Measurements from ENCODE around the gene MUC15.

MUC15 gene

DNA sequence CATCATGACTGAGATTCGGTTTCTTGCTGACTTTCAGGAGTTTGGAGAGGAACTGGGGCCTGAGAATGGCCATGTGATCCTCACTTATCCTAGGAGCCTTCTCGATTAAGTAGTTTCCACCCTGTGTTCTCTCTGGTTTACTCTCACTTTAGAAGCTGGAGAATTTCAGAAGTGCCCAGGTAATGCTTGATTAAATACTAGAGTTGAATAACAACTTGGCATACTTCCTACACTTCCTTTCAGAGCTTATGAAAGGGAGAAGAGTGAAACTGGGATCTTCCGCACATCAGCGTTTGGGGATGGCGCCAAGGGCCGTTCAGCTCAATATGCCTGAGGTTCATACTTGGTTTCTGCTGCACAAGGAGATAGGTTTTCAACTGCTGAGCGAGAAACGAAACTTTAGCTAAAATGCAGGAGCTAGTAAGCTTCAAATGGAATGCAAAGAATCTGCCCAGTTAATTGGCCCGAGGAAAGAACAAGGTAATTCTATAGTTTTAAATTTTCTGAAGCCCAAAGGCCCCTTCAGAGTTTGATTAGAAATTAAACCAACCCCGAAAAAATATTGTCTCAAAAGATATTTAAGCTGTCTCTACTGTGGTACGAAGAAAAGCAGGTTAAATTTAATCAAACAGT lies 823 bp upstream of the MUC15 start:
- DNase-seq, result no peak

GRCh38 chr11:26569646-26570045 lies 2.4 kb downstream of the MUC15 start:
- no peak for DNase-seq

DNA sequence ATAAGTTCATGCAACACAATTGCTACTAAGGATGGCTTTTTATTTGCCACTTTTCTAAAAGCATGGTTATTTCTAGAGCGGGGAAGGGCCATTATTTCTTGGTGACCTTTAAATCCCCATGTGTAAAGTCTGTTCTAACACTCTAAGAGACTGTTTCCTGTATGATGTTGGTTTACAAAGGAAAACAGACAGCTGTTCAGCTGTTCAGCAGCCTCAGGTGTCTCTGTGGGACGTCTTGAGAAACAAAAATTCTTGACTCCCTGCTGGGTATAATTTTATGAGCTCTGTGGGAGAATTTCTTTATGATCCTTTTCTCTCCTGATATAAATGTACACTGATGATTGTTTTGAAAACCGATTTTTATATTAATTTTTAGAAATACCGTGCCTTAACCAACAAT lies 13.9 kb downstream of the MUC15 start:
- no peak for DNase-seq

GRCh38 chr11:26557666-26558065 lies 14.4 kb downstream of the MUC15 start:
- no peak for DNase-seq

DNA sequence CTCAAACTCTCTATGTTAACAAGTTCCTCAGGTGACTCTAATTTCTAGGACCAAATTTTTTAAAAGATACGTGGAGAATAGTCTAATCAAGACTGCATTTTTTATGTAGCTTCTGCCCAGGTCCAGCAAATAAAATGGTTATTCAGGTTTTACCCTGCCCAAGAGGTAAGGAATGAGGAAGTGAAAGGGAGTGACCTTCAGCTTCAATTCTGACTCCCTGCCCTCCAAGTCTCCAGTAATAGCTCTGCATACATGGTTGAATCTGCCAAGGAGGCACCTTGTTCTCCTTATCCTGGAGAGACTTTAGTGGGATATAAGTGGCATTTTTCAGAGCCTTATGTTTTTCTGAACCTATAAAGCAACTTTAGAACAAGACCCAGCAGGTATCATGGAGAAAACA lies 15.5 kb downstream of the MUC15 start:
- no peak for DNase-seq

- DNase-seq, result no peak
These were observed 17.6 kb downstream of the MUC15 start for GRCh38 chr11:26554455-26554854.

GRCh38 chr11:26553182-26553581 lies 18.9 kb downstream of the MUC15 start:
- DNase-seq, result no peak

DNA sequence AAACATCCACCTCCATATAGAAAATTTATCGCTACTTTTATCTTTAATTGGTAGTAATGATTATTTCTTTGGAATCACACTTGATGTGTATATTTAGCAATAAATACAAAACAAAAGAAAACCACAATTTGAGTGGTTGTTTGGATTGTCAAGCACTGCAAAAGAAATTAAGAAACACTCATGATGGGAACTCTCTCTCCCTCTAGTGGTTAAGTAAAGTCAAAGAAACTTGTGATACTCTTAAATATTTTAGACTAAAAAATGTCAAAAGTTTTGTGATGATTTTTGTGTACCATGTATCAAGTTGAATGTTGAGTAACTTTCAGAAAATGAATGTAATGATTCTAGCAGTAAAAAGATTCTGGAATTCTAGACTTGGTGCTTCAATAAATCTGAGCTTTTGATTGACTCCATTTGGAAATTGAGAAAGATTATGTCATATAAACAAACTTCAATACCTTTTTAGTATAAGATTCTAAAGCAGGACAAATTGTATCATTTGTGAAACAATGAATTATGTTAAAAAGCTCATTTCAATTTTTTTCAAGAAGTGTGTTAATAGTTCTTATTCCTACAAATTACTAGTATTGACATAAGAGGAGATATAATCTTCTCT lies 20.8 kb downstream of the MUC15 start:
- DNase-seq, result no peak

- DNase-seq, result no peak
These were observed 22.0 kb downstream of the MUC15 start for GRCh38 chr11:26550022-26550421.

GRCh38 chr11:26549176-26549575 lies 22.9 kb downstream of the MUC15 start:
- no peak for DNase-seq

GRCh38 chr11:26541870-26542269 lies 30.2 kb downstream of the MUC15 start:
- no peak for DNase-seq

GRCh38 chr11:26539517-26539916 lies 32.5 kb downstream of the MUC15 start:
- no peak for DNase-seq

DNA sequence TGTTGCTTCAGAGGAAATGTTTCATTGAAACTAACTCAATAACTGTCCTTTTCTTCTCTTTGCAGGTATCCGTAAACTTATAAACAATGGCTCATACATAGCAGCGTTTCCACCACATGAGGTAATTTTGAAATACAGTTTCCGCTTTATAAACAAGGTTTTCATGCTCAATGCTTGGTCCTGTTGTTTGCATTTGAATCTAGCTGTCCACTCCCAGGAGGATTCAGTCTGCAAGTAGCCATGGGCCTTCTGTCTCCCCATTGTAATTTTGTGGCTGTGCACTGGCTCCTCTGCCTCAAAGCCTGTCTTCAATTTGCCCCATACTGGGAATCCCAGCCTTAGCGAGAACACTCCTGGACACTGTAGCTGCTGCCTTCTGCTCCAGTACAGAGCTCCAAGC lies 34.7 kb downstream of the MUC15 start:
- DNase-seq, result no peak

GRCh38 chr11:26527685-26528084 lies 44.4 kb downstream of the MUC15 start:
- DNase-seq, result no peak

GRCh38 chr11:26522912-26523610 lies 49.0 kb downstream of the MUC15 start:
- DNase-seq, result no peak

- no peak for DNase-seq
These were observed 52.6 kb downstream of the MUC15 start for GRCh38 chr11:26519469-26519868.

DNA sequence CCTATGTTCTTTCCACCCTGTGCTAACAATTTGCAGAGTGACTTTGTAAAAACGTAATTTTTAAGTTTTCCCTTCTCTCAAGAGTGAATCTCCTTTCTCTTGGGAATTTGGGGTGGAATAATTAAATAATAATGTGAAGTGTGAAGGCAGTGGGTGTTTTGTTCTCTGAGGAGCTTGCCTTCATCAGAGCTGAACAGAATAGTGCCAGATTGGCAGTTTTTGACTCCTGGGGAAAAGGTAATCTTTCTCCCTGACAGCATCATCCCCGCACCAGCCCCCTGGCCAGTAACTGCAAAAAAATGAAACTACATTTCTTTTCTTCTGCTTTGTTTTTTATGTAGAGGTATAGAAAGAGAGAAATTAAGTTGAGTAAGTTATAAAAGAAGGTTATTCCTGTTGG lies 59.9 kb downstream of the MUC15 start:
- no peak for DNase-seq

DNA sequence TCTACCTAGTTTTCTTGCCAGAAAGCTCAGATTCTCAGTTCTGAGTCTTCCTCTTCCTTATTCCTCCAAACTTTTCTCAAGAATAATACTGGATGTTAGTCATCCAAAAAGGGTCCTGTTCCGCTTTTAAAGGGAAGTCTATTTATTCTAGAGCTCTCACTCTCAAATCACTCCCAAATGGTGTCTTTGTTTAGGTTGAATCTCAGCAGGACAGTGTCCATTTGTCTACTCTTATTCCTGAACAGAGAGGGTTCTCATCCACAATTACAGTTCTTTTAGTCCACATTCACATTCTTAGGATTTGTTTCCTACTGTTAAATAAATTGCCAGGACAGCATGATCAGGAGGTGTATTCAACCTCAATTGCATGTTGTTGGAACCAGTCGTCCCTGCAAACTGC lies 61.3 kb downstream of the MUC15 start:
- DNase-seq, result no peak

GRCh38 chr11:26510164-26510563 lies 61.9 kb downstream of the MUC15 start:
- no peak for DNase-seq

Measured in GDM1 (cell line).